ENCODE results near the gene SPART. TPM values are rescaled to one million over a fixed set of nuclear protein-coding genes. Genes with fewer than 3 reads are reported as not detected.
"Not testable (repeated sequence)": the region's sequence is repeated elsewhere in the genome, so short reads cannot be mapped to it uniquely, and the experiment has no call there.

Gene SPART
- total RNA-seq, 1 experiment from 2014 or later, result 0.12 TPM

- TF ChIP-seq, protein P1, sequence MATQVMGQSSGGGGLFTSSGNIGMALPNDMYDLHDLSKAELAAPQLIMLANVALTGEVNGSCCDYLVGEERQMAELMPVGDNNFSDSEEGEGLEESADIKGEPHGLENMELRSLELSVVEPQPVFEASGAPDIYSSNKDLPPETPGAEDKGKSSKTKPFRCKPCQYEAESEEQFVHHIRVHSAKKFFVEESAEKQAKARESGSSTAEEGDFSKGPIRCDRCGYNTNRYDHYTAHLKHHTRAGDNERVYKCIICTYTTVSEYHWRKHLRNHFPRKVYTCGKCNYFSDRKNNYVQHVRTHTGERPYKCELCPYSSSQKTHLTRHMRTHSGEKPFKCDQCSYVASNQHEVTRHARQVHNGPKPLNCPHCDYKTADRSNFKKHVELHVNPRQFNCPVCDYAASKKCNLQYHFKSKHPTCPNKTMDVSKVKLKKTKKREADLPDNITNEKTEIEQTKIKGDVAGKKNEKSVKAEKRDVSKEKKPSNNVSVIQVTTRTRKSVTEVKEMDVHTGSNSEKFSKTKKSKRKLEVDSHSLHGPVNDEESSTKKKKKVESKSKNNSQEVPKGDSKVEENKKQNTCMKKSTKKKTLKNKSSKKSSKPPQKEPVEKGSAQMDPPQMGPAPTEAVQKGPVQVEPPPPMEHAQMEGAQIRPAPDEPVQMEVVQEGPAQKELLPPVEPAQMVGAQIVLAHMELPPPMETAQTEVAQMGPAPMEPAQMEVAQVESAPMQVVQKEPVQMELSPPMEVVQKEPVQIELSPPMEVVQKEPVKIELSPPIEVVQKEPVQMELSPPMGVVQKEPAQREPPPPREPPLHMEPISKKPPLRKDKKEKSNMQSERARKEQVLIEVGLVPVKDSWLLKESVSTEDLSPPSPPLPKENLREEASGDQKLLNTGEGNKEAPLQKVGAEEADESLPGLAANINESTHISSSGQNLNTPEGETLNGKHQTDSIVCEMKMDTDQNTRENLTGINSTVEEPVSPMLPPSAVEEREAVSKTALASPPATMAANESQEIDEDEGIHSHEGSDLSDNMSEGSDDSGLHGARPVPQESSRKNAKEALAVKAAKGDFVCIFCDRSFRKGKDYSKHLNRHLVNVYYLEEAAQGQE (IDR thresholded peaks at IDR 0.05; ENCODE audit: low read depth), result no peak
- TF ChIP-seq TCF7L2 (IDR thresholded peaks at IDR 0.05; ENCODE audit: borderline replicate concordance, extremely low read depth, insufficient read depth, insufficient read length), result no peak
- TF ChIP-seq, protein P2, sequence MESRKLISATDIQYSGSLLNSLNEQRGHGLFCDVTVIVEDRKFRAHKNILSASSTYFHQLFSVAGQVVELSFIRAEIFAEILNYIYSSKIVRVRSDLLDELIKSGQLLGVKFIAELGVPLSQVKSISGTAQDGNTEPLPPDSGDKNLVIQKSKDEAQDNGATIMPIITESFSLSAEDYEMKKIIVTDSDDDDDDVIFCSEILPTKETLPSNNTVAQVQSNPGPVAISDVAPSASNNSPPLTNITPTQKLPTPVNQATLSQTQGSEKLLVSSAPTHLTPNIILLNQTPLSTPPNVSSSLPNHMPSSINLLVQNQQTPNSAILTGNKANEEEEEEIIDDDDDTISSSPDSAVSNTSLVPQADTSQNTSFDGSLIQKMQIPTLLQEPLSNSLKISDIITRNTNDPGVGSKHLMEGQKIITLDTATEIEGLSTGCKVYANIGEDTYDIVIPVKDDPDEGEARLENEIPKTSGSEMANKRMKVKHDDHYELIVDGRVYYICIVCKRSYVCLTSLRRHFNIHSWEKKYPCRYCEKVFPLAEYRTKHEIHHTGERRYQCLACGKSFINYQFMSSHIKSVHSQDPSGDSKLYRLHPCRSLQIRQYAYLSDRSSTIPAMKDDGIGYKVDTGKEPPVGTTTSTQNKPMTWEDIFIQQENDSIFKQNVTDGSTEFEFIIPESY (IDR thresholded peaks at IDR 0.05; ENCODE audit: extremely low read depth, insufficient replicate concordance, low read length), result no peak
- no peak for TF ChIP-seq POLR2AphosphoS5 (IDR thresholded peaks at IDR 0.05; ENCODE audit: low read depth, low read length)
- no peak for TF ChIP-seq EGR1 (IDR thresholded peaks at IDR 0.05; ENCODE audit: low read depth)
- TF ChIP-seq, protein P3, sequence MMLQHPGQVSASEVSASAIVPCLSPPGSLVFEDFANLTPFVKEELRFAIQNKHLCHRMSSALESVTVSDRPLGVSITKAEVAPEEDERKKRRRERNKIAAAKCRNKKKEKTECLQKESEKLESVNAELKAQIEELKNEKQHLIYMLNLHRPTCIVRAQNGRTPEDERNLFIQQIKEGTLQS (IDR thresholded peaks at IDR 0.05), result no peak
- TF ChIP-seq EZH2phosphoT487 (IDR thresholded peaks at IDR 0.05; ENCODE audit: borderline replicate concordance), result no peak
- TF ChIP-seq SP1 (IDR thresholded peaks at IDR 0.05; ENCODE audit: low read depth), result no peak
- TF ChIP-seq SIN3A (IDR thresholded peaks at IDR 0.05; ENCODE audit: low read depth), result no peak
- TF ChIP-seq SRF (IDR thresholded peaks at IDR 0.05; ENCODE audit: low read depth), result no peak
- TF ChIP-seq CBX3 (IDR thresholded peaks at IDR 0.05; ENCODE audit: low read depth), result no peak
Observed at GRCh38 chr13:36332986-36333385, 13.2 kb downstream of the SPART start (continued).

GRCh38 chr13:36332255-36332654, 13.9 kb downstream of the SPART start:
- H3K27me3 ChIP-seq (ENCODE audit: insufficient read depth, low read length); H3K27ac ChIP-seq (ENCODE audit: low read depth, low read length); H2AFZ ChIP-seq (ENCODE audit: low read depth, low read length, poor library complexity, severe bottlenecking); H4K20me1 ChIP-seq (ENCODE audit: insufficient read depth); BruUV-seq (replicated peaks); H3K36me3 ChIP-seq (ENCODE audit: control insufficient read depth in 1 of 2, insufficient read depth in 2 of 2, low read length in 2 of 2); H3K9ac ChIP-seq (ENCODE audit: low read length); H3K4me1 ChIP-seq (ENCODE audit: control insufficient read depth in 1 of 2, insufficient read depth in 2 of 2, low read length in 2 of 2); ATAC-seq; H3K9me2 ChIP-seq (ENCODE audit: insufficient read depth); H3K79me2 ChIP-seq (ENCODE audit: insufficient read depth, low read length); CTCF ChIA-PET; intact Hi-C loops (cut with micrococcal nuclease); DNase-seq (ENCODE audit: low read depth, low spot score); POLR2A ChIA-PET; RAD21 ChIA-PET (ENCODE audit: low non-redundant PET in 1 of 2, low total read pairs in 2 of 2, uncharacterized antibody in 2 of 2, unreplicated experiment in 2 of 2); H3K4me2 ChIP-seq (ENCODE audit: low read length); H3K4me3 ChIP-seq (replicated peaks in 1 of 2; ENCODE audit: low read depth in 1 of 2, low read length in 2 of 2): not testable (repeated sequence)
- H3K9me3 ChIP-seq (ENCODE audit: control insufficient read depth in 1 of 2, insufficient read depth in 1 of 2, low read depth in 1 of 2, low read length in 2 of 2), result peaks cover 0 to 32% of the 10 kb centered on the region in 2 experiments; a peak in 1 of 4 replicates
